ENCODE measurements around the gene LINGO1. TPM values are rescaled to one million over a fixed set of nuclear protein-coding genes. Genes with fewer than 3 reads are reported as not detected.
A peak's percentile ranks its signal among the peaks of the same experiment; 100 is the strongest.

LINGO1 gene
- total and polyA plus RNA-seq, 2 donors (not counting 3 experiments of a cell fraction or from before 2014, with no cell fraction given), result 0.15 to 0.33 TPM

- Histone ChIP-seq H3K27ac (ENCODE audit: insufficient read depth, low read depth, low read length) (no peak overlapping the region), H2AFZ (ENCODE audit: low read depth, low read length) (peak overlapping the region; percentile 43), H3K79me2 (ENCODE audit: control insufficient read depth, insufficient read depth, low read length) (no peaks in the 10 kb centered on the region), H3K9ac (replicated peaks; ENCODE audit: extremely low read depth, insufficient read depth, low read length) (no peak overlapping the region), H3K4me3 (replicated peaks in 1 of 3; ENCODE audit: insufficient read depth in 1 of 3, low read depth in 1 of 3, low read length in 3 of 3) (no peak overlapping the region), H3K27me3 (ENCODE audit: control insufficient read depth in 2 of 2, insufficient read depth in 2 of 2, low read length in 2 of 2) (no peaks in the 10 kb centered on the region), H4K20me1 (replicated peaks; ENCODE audit: control insufficient read depth, extremely low read depth, insufficient read depth, low read length) (no peaks in the 10 kb centered on the region), H3K4me1 (ENCODE audit: control insufficient read depth, extremely low read depth, insufficient read depth, low read length) (peaks cover 3% of the 10 kb centered on the region), H3K9me3 (replicated peaks; ENCODE audit: control insufficient read depth, insufficient read depth, low read length) (no peaks in the 10 kb centered on the region), H3K36me3 (ENCODE audit: control insufficient read depth in 2 of 2, extremely low read depth in 1 of 2, insufficient read depth in 2 of 2, low read length in 2 of 2) (no peaks in the 10 kb centered on the region), H3K9me1 (replicated peaks; ENCODE audit: control insufficient read depth, extremely low read depth, insufficient read depth, low read length) (no peaks in the 10 kb centered on the region), H3K4me2 (ENCODE audit: insufficient read depth, low read length) (no peak overlapping the region)
- FAIRE-seq (no peak), DNase-seq (ENCODE audit: low read depth, low spot score) (no peak)
- POLR2A ChIA-PET, result interaction anchor here (0.6 kb wide), 1 partner anchor 872 kb away, joined by 3 read pairs; no protein-coding TSS in a partner anchor
- intact Hi-C loops (cut with micrococcal nuclease) (no loop called here), dilution Hi-C loops (cut with MboI; ENCODE audit: extremely low pct_ligation_motif_present, low sequenced_read_pairs) (no loop called here)
- TF ChIP-seq JUN (IDR thresholded peaks at IDR 0.05; ENCODE audit: borderline replicate concordance, insufficient read depth, insufficient read length, low read depth), result no peak
- no peak for TF ChIP-seq FOS (IDR thresholded peaks at IDR 0.05; ENCODE audit: borderline replicate concordance, insufficient read depth, low read length)
- TF ChIP-seq CTCF (IDR thresholded peaks at IDR 0.05; ENCODE audit: extremely low read depth in 1 of 2, insufficient read depth in 1 of 2, low read depth in 1 of 2, low read length in 2 of 2), result no peak
- TF ChIP-seq GATA2 (IDR thresholded peaks at IDR 0.05; ENCODE audit: insufficient read depth, insufficient read length, low read depth, low read length), result no peak
- no peak for TF ChIP-seq POLR2AphosphoS5 (IDR thresholded peaks at IDR 0.05; ENCODE audit: insufficient read depth, low read depth, low read length)
- no peak for TF ChIP-seq MYC (IDR thresholded peaks at IDR 0.05; ENCODE audit: low read depth, low read length)
- no peak for TF ChIP-seq EZH2 (IDR thresholded peaks at IDR 0.05; ENCODE audit: borderline replicate concordance, low read depth, low read length, severe bottlenecking)
- TF ChIP-seq POLR2A (IDR thresholded peaks at IDR 0.05; ENCODE audit: low read depth, low read length), result no peak
- no peak for TF ChIP-seq MAX (IDR thresholded peaks at IDR 0.05; ENCODE audit: insufficient read depth, insufficient read length)
- BruUV-seq (replicated peaks), result no TSS peak
- CTCF ChIA-PET, result interaction anchor here (0.6 to 4.1 kb wide), 6 partner anchors 9 to 64 kb away, joined by 3 to 35 read pairs (median 4); no protein-coding TSS in a partner anchor
Observed at GRCh38 chr15:77607111-77607893, 25.4 kb downstream of the LINGO1 start.

All from endothelial cell of umbilical vein (primary cell).